Stomach smooth muscle (tissue), 2 donors: ENCODE results near the gene FOSB.

Experiments used
- H3K27ac ChIP-seq: one replicate; pipeline ENCODE4 v1.7.0; 2013; ENCODE audit warnings: mild to moderate bottlenecking, low read length, inconsistent platforms
- H3K27me3 ChIP-seq, 2 donors: one replicate each; pipeline ENCODE4 v1.7.0; 2013; ENCODE audit warnings: low read length in 2 of 2; ENCODE audit not compliant: insufficient read depth in 2 of 2, control insufficient read depth in 1 of 2
- H3K36me3 ChIP-seq, 2 donors: one replicate each; pipeline ENCODE4 v1.7.0; 2013; ENCODE audit warnings: low read length in 2 of 2; ENCODE audit not compliant: control insufficient read depth in 2 of 2, insufficient read depth in 2 of 2
- H3K4me1 ChIP-seq: one replicate; pipeline ENCODE4 v1.7.0; 2013; ENCODE audit warnings: low read length; ENCODE audit not compliant: control insufficient read depth, insufficient read depth
- H3K4me3 ChIP-seq, 2 donors: one replicate each; pipeline ENCODE4 v1.7.0; 2013; ENCODE audit warnings: low read length in 2 of 2
- H3K9ac ChIP-seq, 2 donors: one replicate each; pipeline ENCODE4 v1.7.0; 2013; ENCODE audit warnings: low read length in 2 of 2, mild to moderate bottlenecking in 1 of 2
- H3K9me3 ChIP-seq, 2 donors: one replicate each; pipeline ENCODE4 v1.7.0; 2013; ENCODE audit warnings: low read length in 2 of 2; ENCODE audit not compliant: control insufficient read depth in 2 of 2
- donor health status: healthy.
- donor health status: Pancreatic carcinoma.

FOSB gene

GRCh38 chr19:45473682-45474605 lies 6.1 kb downstream of the FOSB start:
- Histone ChIP-seq H3K9me3 (no peaks in the 10 kb centered on the region), H3K4me1 (peaks cover 28% of the 10 kb centered on the region), H3K27ac (no peak overlapping the region), H3K4me3 (no peak overlapping the region), H3K9ac (no peak overlapping the region), H3K27me3 (no peaks in the 10 kb centered on the region), H3K36me3 (peaks cover 0 to 24% of the 10 kb centered on the region in 2 donors)

- Histone ChIP-seq H3K4me3 (no peak overlapping the region), H3K9me3 (no peaks in the 10 kb centered on the region), H3K27ac (no peak overlapping the region), H3K9ac (no peak overlapping the region), H3K27me3 (no peaks in the 10 kb centered on the region), H3K4me1 (peaks cover 22% of the 10 kb centered on the region), H3K36me3 (peaks cover 0 to 24% of the 10 kb centered on the region in 2 donors)
These were observed 7.1 kb downstream of the FOSB start for GRCh38 chr19:45474606-45475521.

GRCh38 chr19:45475537-45476291 lies 7.9 kb downstream of the FOSB start:
- no peak overlapping the region for H3K9ac ChIP-seq
- H3K27me3 ChIP-seq = no peaks in the 10 kb centered on the region
- peaks cover 14% of the 10 kb centered on the region for H3K4me1 ChIP-seq
- no peak overlapping the region for H3K4me3 ChIP-seq
- no peaks in the 10 kb centered on the region for H3K9me3 ChIP-seq
- peaks cover 0 to 19% of the 10 kb centered on the region in 2 donors for H3K36me3 ChIP-seq
- H3K27ac ChIP-seq = no peak overlapping the region

- Histone ChIP-seq H3K9me3 (no peaks in the 10 kb centered on the region), H3K9ac (no peak overlapping the region), H3K4me1 (peaks cover 12% of the 10 kb centered on the region), H3K36me3 (peaks cover 0 to 15% of the 10 kb centered on the region in 2 donors), H3K27me3 (no peaks in the 10 kb centered on the region), H3K27ac (no peak overlapping the region), H3K4me3 (no peak overlapping the region)
These were observed 8.5 kb downstream of the FOSB start for GRCh38 chr19:45476304-45476703.

GRCh38 chr19:45477186-45477585 lies 9.4 kb downstream of the FOSB start:
- Histone ChIP-seq H3K4me3 (no peak overlapping the region), H3K9ac (no peak overlapping the region), H3K27me3 (no peaks in the 10 kb centered on the region), H3K4me1 (peaks cover 12% of the 10 kb centered on the region), H3K9me3 (no peaks in the 10 kb centered on the region), H3K36me3 (peaks cover 0 to 7% of the 10 kb centered on the region in 2 donors), H3K27ac (no peak overlapping the region)

- H3K27ac ChIP-seq = peak overlapping the region; percentile 98
- H3K36me3 ChIP-seq = peaks cover 0 to 2% of the 10 kb centered on the region in 2 donors
- H3K4me1 ChIP-seq = peaks cover 10% of the 10 kb centered on the region
- peak overlapping the region; percentile 84 to 85 for H3K4me3 ChIP-seq
- no peaks in the 10 kb centered on the region for H3K9me3 ChIP-seq
- H3K9ac ChIP-seq = peak overlapping the region; percentile 55 to 96
- no peaks in the 10 kb centered on the region for H3K27me3 ChIP-seq
These were observed 10.1 kb downstream of the FOSB start for GRCh38 chr19:45477713-45478453.

- Histone ChIP-seq H3K27me3 (no peaks in the 10 kb centered on the region), H3K36me3 (no peaks in the 10 kb centered on the region), H3K9ac (peak overlapping the region; percentile 96 to 99), H3K4me3 (peak overlapping the region; percentile 84 to 85), H3K9me3 (no peaks in the 10 kb centered on the region), H3K27ac (peak overlapping the region; percentile 98), H3K4me1 (peaks cover 9% of the 10 kb centered on the region)
These were observed 10.8 kb downstream of the FOSB start for GRCh38 chr19:45478454-45479238.

GRCh38 chr19:45483033-45483432 lies 15.2 kb downstream of the FOSB start:
- Histone ChIP-seq H3K27me3 (no peaks in the 10 kb centered on the region), H3K36me3 (no peaks in the 10 kb centered on the region), H3K4me1 (peaks cover 3% of the 10 kb centered on the region), H3K9ac (no peak overlapping the region), H3K4me3 (no peak overlapping the region), H3K9me3 (no peaks in the 10 kb centered on the region), H3K27ac (no peak overlapping the region)

GRCh38 chr19:45484273-45484945 lies 16.6 kb downstream of the FOSB start:
- H3K27ac ChIP-seq = no peak overlapping the region

More at GRCh38 chr19:45484273-45484945, 16.6 kb downstream of the FOSB start:
- Histone ChIP-seq H3K4me3 (no peak overlapping the region), H3K27me3 (no peaks in the 10 kb centered on the region), H3K9ac (no peak overlapping the region), H3K9me3 (no peaks in the 10 kb centered on the region), H3K36me3 (no peaks in the 10 kb centered on the region), H3K4me1 (no peaks in the 10 kb centered on the region)
